ENCODE data around the gene ABHD14A. TPM values are rescaled to one million over a fixed set of nuclear protein-coding genes. Genes with fewer than 3 reads are reported as not detected.

The ABHD14A gene
- total RNA-seq, 1 experiment from 2014 or later, result 3.7 TPM

DNA sequence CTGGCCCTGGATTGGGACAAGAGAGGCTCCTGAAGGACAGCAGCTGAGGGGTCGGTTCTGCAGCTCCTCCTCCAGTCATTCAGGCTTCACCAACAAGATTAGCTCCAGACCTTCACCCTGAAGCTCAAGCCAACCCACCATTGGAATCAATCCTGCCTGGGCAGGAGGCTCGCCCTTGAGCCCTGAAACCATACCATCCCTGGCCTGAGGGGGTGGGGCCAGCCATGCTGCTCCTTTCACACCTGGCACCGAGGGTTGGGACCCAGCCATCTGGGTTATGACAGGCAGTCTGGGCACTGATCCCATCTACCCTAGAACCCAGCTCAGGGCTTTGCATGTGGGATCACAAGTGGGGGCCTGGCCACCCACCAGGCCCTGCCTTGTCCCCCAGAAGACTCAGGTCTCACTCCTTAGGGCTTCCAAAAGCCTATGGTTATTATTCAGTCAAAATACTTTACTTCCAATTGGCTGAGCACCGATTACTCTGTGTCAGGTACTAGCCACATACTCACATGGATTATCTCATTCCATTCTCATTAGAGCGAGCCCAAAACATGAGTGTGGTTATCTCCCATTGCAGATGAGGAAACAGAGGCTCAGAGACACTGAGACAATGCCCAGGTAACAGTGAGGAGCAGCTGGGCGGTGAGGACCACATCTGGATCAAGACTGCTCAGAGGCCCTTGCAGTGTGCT lies 4.1 kb upstream of the ABHD14A start:
- Histone ChIP-seq H3K9me3 (ENCODE audit: low read depth, low read length, poor library complexity, severe bottlenecking) (no peaks in the 10 kb centered on the region), H3K4me1 (ENCODE audit: insufficient read depth, low read length, poor library complexity, severe bottlenecking) (peaks cover 8% of the 10 kb centered on the region), H3K27me3 (replicated peaks; ENCODE audit: insufficient read depth, low read depth, low read length, poor library complexity) (no peaks in the 10 kb centered on the region), H3K36me3 (ENCODE audit: insufficient read depth, low read length, poor library complexity, severe bottlenecking) (no peaks in the 10 kb centered on the region), H3K27ac (ENCODE audit: low read depth, low read length, poor library complexity, severe bottlenecking) (no peak overlapping the region), H3K4me3 (ENCODE audit: low read depth, low read length, poor library complexity, severe bottlenecking) (no peak overlapping the region)
- no TSS peak for BruUV-seq (replicated peaks)
- DNase-seq (ENCODE audit: low spot score), result no peak
- TF ChIP-seq CTCF (conservative IDR thresholded peaks at IDR 0.05; ENCODE audit: low read depth, low read length) (no peak), EZH2 (IDR thresholded peaks at IDR 0.05; ENCODE audit: borderline replicate concordance, low read depth, low read length, poor library complexity, severe bottlenecking) (no peak)
- ChIA-PET CTCF (no interaction called here), POLR2A (ENCODE audit: low non-redundant PET) (no interaction called here)
- intact Hi-C loops (cut with micrococcal nuclease; ENCODE audit: unreplicated experiment), result no loop called here

DNA sequence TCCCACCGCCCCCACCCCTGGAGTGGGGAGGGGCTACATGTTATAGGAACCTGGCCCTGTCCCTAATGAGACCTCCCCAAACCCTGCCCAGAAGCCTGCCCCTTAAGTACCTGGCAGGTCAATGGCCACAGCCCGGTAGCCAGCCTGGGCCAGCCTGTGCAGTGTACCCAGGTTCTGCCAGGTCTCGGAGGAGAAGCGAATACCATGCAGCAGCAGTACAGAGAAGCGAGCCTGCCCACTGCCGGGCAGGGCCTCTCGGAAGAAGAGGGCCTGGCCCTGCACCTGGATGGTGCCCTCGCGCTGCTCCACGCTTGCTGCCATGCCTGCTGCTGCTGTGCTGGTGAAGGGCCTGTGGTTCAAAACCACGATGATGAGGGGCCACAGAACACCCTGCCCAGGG lies 3.5 kb upstream of the ABHD14A start:
- intact Hi-C loops (cut with micrococcal nuclease; ENCODE audit: unreplicated experiment), result no loop called here
- Histone ChIP-seq H3K27ac (ENCODE audit: low read depth, low read length, poor library complexity, severe bottlenecking) (no peak overlapping the region), H3K27me3 (replicated peaks; ENCODE audit: insufficient read depth, low read depth, low read length, poor library complexity) (no peaks in the 10 kb centered on the region), H3K36me3 (ENCODE audit: insufficient read depth, low read length, poor library complexity, severe bottlenecking) (no peaks in the 10 kb centered on the region), H3K4me1 (ENCODE audit: insufficient read depth, low read length, poor library complexity, severe bottlenecking) (peaks cover 8% of the 10 kb centered on the region), H3K4me3 (ENCODE audit: low read depth, low read length, poor library complexity, severe bottlenecking) (no peak overlapping the region), H3K9me3 (ENCODE audit: low read depth, low read length, poor library complexity, severe bottlenecking) (no peaks in the 10 kb centered on the region)
- BruUV-seq (replicated peaks), result no TSS peak
- POLR2A ChIA-PET (ENCODE audit: low non-redundant PET), result no interaction called here
- no peak for TF ChIP-seq CTCF (conservative IDR thresholded peaks at IDR 0.05; ENCODE audit: low read depth, low read length)
- TF ChIP-seq EZH2 (IDR thresholded peaks at IDR 0.05; ENCODE audit: borderline replicate concordance, low read depth, low read length, poor library complexity, severe bottlenecking), result no peak
- CTCF ChIA-PET, result interaction anchor here (0.6 kb wide), 1 partner anchor 14 kb away, joined by 4 read pairs; no protein-coding TSS in a partner anchor
- DNase-seq (ENCODE audit: low spot score), result no peak

- intact Hi-C loops (cut with micrococcal nuclease; ENCODE audit: unreplicated experiment), result loop anchor here (2.0 kb wide), 1 partner anchor 32 kb away; the partner anchor contains the start of gene PARP3
- ChIA-PET POLR2A (ENCODE audit: low non-redundant PET) (no interaction called here), CTCF (interaction anchor here (1.0 kb wide), 2 partner anchors 19 to 83 kb away, joined by 3 to 6 read pairs; partner anchors contain the start of gene GPR62)
- H3K4me3 ChIP-seq (ENCODE audit: low read depth, low read length, poor library complexity, severe bottlenecking), result peak overlapping the region; percentile 63
- no peak for DNase-seq (ENCODE audit: low spot score)
- no peak for TF ChIP-seq CTCF (conservative IDR thresholded peaks at IDR 0.05; ENCODE audit: low read depth, low read length)
- no peak for TF ChIP-seq EZH2 (IDR thresholded peaks at IDR 0.05; ENCODE audit: borderline replicate concordance, low read depth, low read length, poor library complexity, severe bottlenecking)
- H3K27ac ChIP-seq (ENCODE audit: low read depth, low read length, poor library complexity, severe bottlenecking), result no peak overlapping the region
- no TSS peak for BruUV-seq (replicated peaks)
- H3K9me3 ChIP-seq (ENCODE audit: low read depth, low read length, poor library complexity, severe bottlenecking), result no peaks in the 10 kb centered on the region
- no peaks in the 10 kb centered on the region for H3K27me3 ChIP-seq (replicated peaks; ENCODE audit: insufficient read depth, low read depth, low read length, poor library complexity)
- H3K36me3 ChIP-seq (ENCODE audit: insufficient read depth, low read length, poor library complexity, severe bottlenecking), result no peaks in the 10 kb centered on the region
- H3K4me1 ChIP-seq (ENCODE audit: insufficient read depth, low read length, poor library complexity, severe bottlenecking), result peaks cover 8% of the 10 kb centered on the region
Observed at GRCh38 chr3:51974277-51974962, 444 bp upstream of the ABHD14A start.
